ENCODE measurements around the gene EVC2. TPM values are rescaled to one million over a fixed set of nuclear protein-coding genes. Genes with fewer than 3 reads are reported as not detected.

The EVC2 gene
- total RNA-seq, 1 experiment from 2014 or later = 6.0 TPM

- POLR2A ChIA-PET (ENCODE audit: low non-redundant PET) = no interaction called here
- Histone ChIP-seq H3K4me1 (ENCODE audit: insufficient read depth, low read length, poor library complexity, severe bottlenecking) (no peaks in the 10 kb centered on the region), H3K27ac (ENCODE audit: low read depth, low read length, poor library complexity, severe bottlenecking) (no peak overlapping the region), H3K4me3 (ENCODE audit: low read depth, low read length, poor library complexity, severe bottlenecking) (no peak overlapping the region), H3K9me3 (ENCODE audit: low read depth, low read length, poor library complexity, severe bottlenecking) (no peaks in the 10 kb centered on the region), H3K36me3 (ENCODE audit: insufficient read depth, low read length, poor library complexity, severe bottlenecking) (peaks cover 20% of the 10 kb centered on the region), H3K27me3 (replicated peaks; ENCODE audit: insufficient read depth, low read depth, low read length, poor library complexity) (no peaks in the 10 kb centered on the region)
- DNase-seq (ENCODE audit: low spot score) = no peak
- TF ChIP-seq CTCF (conservative IDR thresholded peaks at IDR 0.05; ENCODE audit: low read depth, low read length) (no peak), EZH2 (IDR thresholded peaks at IDR 0.05; ENCODE audit: borderline replicate concordance, low read depth, low read length, poor library complexity, severe bottlenecking) (no peak)
- intact Hi-C loops (cut with micrococcal nuclease; ENCODE audit: unreplicated experiment) = no loop called here
- no TSS peak for BruUV-seq (replicated peaks)
- CTCF ChIA-PET = no interaction called here
Measured at GRCh38 chr4:5735463-5735862, 27.1 kb upstream of the EVC2 start.

- POLR2A ChIA-PET (ENCODE audit: low non-redundant PET) = no interaction called here
- H3K9me3 ChIP-seq (ENCODE audit: low read depth, low read length, poor library complexity, severe bottlenecking) = no peaks in the 10 kb centered on the region
- no peak overlapping the region for H3K4me3 ChIP-seq (ENCODE audit: low read depth, low read length, poor library complexity, severe bottlenecking)
- H3K36me3 ChIP-seq (ENCODE audit: insufficient read depth, low read length, poor library complexity, severe bottlenecking) = peaks cover 20% of the 10 kb centered on the region
- no peak for DNase-seq (ENCODE audit: low spot score)
- intact Hi-C loops (cut with micrococcal nuclease; ENCODE audit: unreplicated experiment) = no loop called here
- no peak overlapping the region for H3K27ac ChIP-seq (ENCODE audit: low read depth, low read length, poor library complexity, severe bottlenecking)
- H3K27me3 ChIP-seq (replicated peaks; ENCODE audit: insufficient read depth, low read depth, low read length, poor library complexity) = no peaks in the 10 kb centered on the region
- no TSS peak for BruUV-seq (replicated peaks)
- CTCF ChIA-PET = no interaction called here
- no peak for TF ChIP-seq CTCF (conservative IDR thresholded peaks at IDR 0.05; ENCODE audit: low read depth, low read length)
- no peak for TF ChIP-seq EZH2 (IDR thresholded peaks at IDR 0.05; ENCODE audit: borderline replicate concordance, low read depth, low read length, poor library complexity, severe bottlenecking)
- no peaks in the 10 kb centered on the region for H3K4me1 ChIP-seq (ENCODE audit: insufficient read depth, low read length, poor library complexity, severe bottlenecking)
Measured at GRCh38 chr4:5734853-5735252, 26.5 kb upstream of the EVC2 start.

- intact Hi-C loops (cut with micrococcal nuclease; ENCODE audit: unreplicated experiment) = no loop called here
- CTCF ChIA-PET = no interaction called here
- Histone ChIP-seq H3K36me3 (ENCODE audit: insufficient read depth, low read length, poor library complexity, severe bottlenecking) (peaks cover 20% of the 10 kb centered on the region), H3K27me3 (replicated peaks; ENCODE audit: insufficient read depth, low read depth, low read length, poor library complexity) (no peaks in the 10 kb centered on the region), H3K4me3 (ENCODE audit: low read depth, low read length, poor library complexity, severe bottlenecking) (no peak overlapping the region), H3K27ac (ENCODE audit: low read depth, low read length, poor library complexity, severe bottlenecking) (no peak overlapping the region), H3K4me1 (ENCODE audit: insufficient read depth, low read length, poor library complexity, severe bottlenecking) (no peaks in the 10 kb centered on the region), H3K9me3 (ENCODE audit: low read depth, low read length, poor library complexity, severe bottlenecking) (no peaks in the 10 kb centered on the region)
- BruUV-seq (replicated peaks) = no TSS peak
- no peak for TF ChIP-seq EZH2 (IDR thresholded peaks at IDR 0.05; ENCODE audit: borderline replicate concordance, low read depth, low read length, poor library complexity, severe bottlenecking)
- no peak for TF ChIP-seq CTCF (conservative IDR thresholded peaks at IDR 0.05; ENCODE audit: low read depth, low read length)
- DNase-seq (ENCODE audit: low spot score) = no peak
- POLR2A ChIA-PET (ENCODE audit: low non-redundant PET) = no interaction called here
Measured at GRCh38 chr4:5732158-5732557, 23.8 kb upstream of the EVC2 start.
